Activated T-helper 1 cell treated with anti-CD3 and anti-CD28 coated beads, Interleukin-12 subunit alpha, Interleukin-12 subunit beta, Interleukin-2, Interleukin-4 antibody, amounts not matched to agents 30 ng/mL and 10 ng/mL and 1 ng/mL, durations not matched to agents 14 hours and 24 hours and 36 hours (primary cell): Measurements from ENCODE around the gene SDK2. TPM values are rescaled to one million over a fixed set of nuclear protein-coding genes. Genes with fewer than 3 reads are reported as not detected.
"Not testable (repeated sequence)": the region's sequence is repeated elsewhere in the genome, so short reads cannot be mapped to it uniquely, and the experiment has no call there.

Source experiments
- DNase-seq: peaks from one replicate; pipeline ENCODE4 v3.0.0; 2021; ENCODE audit warnings: low spot score
- H3K27ac Mint-ChIP-seq: one replicate; pipeline ENCODE4 v1.8.0; 2021; ENCODE audit warnings: mild to moderate bottlenecking, mixed read lengths
- H3K27me3 Mint-ChIP-seq: one replicate; pipeline ENCODE4 v1.8.0; 2022; ENCODE audit warnings: mild to moderate bottlenecking, moderate library complexity, mixed read lengths; ENCODE audit not compliant: insufficient read depth
- H3K36me3 Mint-ChIP-seq: one replicate; pipeline ENCODE4 v1.8.0; 2021; ENCODE audit warnings: low read depth, mixed read lengths
- H3K4me1 Mint-ChIP-seq: one replicate; pipeline ENCODE4 v1.8.0; 2021; ENCODE audit warnings: low read depth, mixed read lengths
- H3K4me3 Mint-ChIP-seq: one replicate; pipeline ENCODE4 v1.8.0; 2021; ENCODE audit warnings: mild to moderate bottlenecking, moderate library complexity, mixed read lengths
- H3K9me3 Mint-ChIP-seq: one replicate; pipeline ENCODE4 v1.8.0; 2021; ENCODE audit warnings: mixed read lengths
- intact Hi-C: fragments of 100-400 bp; cut with micrococcal nuclease; formaldehyde crosslinking; loops from one replicate; pipeline ENCODE4 v1.15.1; 2024
- total RNA-seq: library from RNA; stranded (reverse); gene quantifications from 2 replicates; pipeline ENCODE4 v1.2.3, GENCODE V29; 2022

Gene SDK2
- total RNA-seq, 1 donor from 2014 or later, result 0.44 TPM

GRCh38 chr17:73340093-73340596, 304.1 kb downstream of the SDK2 start:
- Mint-ChIP-seq H3K36me3 (no peaks in the 10 kb centered on the region), H3K27ac (no peak overlapping the region), H3K4me1 (no peaks in the 10 kb centered on the region), H3K27me3 (peaks cover 6% of the 10 kb centered on the region), H3K9me3 (no peaks in the 10 kb centered on the region), H3K4me3 (no peak overlapping the region)
- intact Hi-C loops, result no loop called here
- DNase-seq, result no peak

- DNase-seq, result no peak
- Mint-ChIP-seq H3K36me3 (no peaks in the 10 kb centered on the region), H3K4me1 (no peaks in the 10 kb centered on the region), H3K9me3 (no peaks in the 10 kb centered on the region), H3K27me3 (peaks cover 6% of the 10 kb centered on the region), H3K27ac (no peak overlapping the region), H3K4me3 (no peak overlapping the region)
- intact Hi-C loops, result no loop called here
Observed at GRCh38 chr17:73338566-73339197, 305.6 kb downstream of the SDK2 start.

- H3K9me3 Mint-ChIP-seq, result no peaks in the 10 kb centered on the region
- no peak overlapping the region for H3K27ac Mint-ChIP-seq
- no peaks in the 10 kb centered on the region for H3K36me3 Mint-ChIP-seq
- H3K4me3 Mint-ChIP-seq, result no peak overlapping the region
- no peaks in the 10 kb centered on the region for H3K4me1 Mint-ChIP-seq
- intact Hi-C loops, result no loop called here
- DNase-seq, result no peak
- H3K27me3 Mint-ChIP-seq, result peaks cover 6% of the 10 kb centered on the region
Observed at GRCh38 chr17:73338050-73338521, 306.2 kb downstream of the SDK2 start.

- Mint-ChIP-seq H3K27ac (no peak overlapping the region), H3K4me3 (no peak overlapping the region), H3K9me3 (no peaks in the 10 kb centered on the region), H3K27me3 (peaks cover 4% of the 10 kb centered on the region), H3K36me3 (no peaks in the 10 kb centered on the region), H3K4me1 (no peaks in the 10 kb centered on the region)
- intact Hi-C loops, result no loop called here
- no peak for DNase-seq
Observed at GRCh38 chr17:73337330-73337710, 306.9 kb downstream of the SDK2 start.

GRCh38 chr17:73336408-73337329, 307.6 kb downstream of the SDK2 start:
- Mint-ChIP-seq H3K36me3 (no peaks in the 10 kb centered on the region), H3K27ac (no peak overlapping the region), H3K4me3 (no peak overlapping the region), H3K4me1 (no peaks in the 10 kb centered on the region), H3K27me3 (peaks cover 4% of the 10 kb centered on the region), H3K9me3 (no peaks in the 10 kb centered on the region)
- intact Hi-C loops, result no loop called here
- DNase-seq, result no peak

- no peak for DNase-seq
- no peaks in the 10 kb centered on the region for H3K9me3 Mint-ChIP-seq
- peaks cover 4% of the 10 kb centered on the region for H3K27me3 Mint-ChIP-seq
- no peak overlapping the region for H3K4me3 Mint-ChIP-seq
- H3K36me3 Mint-ChIP-seq, result no peaks in the 10 kb centered on the region
- H3K27ac Mint-ChIP-seq, result no peak overlapping the region
- H3K4me1 Mint-ChIP-seq, result no peaks in the 10 kb centered on the region
- intact Hi-C loops, result no loop called here
Observed at GRCh38 chr17:73335591-73336407, 308.4 kb downstream of the SDK2 start.

GRCh38 chr17:73334771-73335513, 309.3 kb downstream of the SDK2 start:
- H3K36me3 Mint-ChIP-seq, result no peaks in the 10 kb centered on the region
- H3K27me3 Mint-ChIP-seq, result peaks cover 4% of the 10 kb centered on the region
- intact Hi-C loops, result no loop called here
- no peak overlapping the region for H3K27ac Mint-ChIP-seq
- no peak for DNase-seq
- no peak overlapping the region for H3K4me3 Mint-ChIP-seq
- H3K4me1 Mint-ChIP-seq, result no peaks in the 10 kb centered on the region
- no peaks in the 10 kb centered on the region for H3K9me3 Mint-ChIP-seq

GRCh38 chr17:73333445-73333844, 310.8 kb downstream of the SDK2 start:
- DNase-seq, H3K27ac Mint-ChIP-seq, H3K4me3 Mint-ChIP-seq, H3K27me3 Mint-ChIP-seq, intact Hi-C loops, H3K9me3 Mint-ChIP-seq, H3K36me3 Mint-ChIP-seq, H3K4me1 Mint-ChIP-seq: not testable (repeated sequence)

GRCh38 chr17:73331060-73331459, 313.2 kb downstream of the SDK2 start:
- H3K27ac Mint-ChIP-seq, result no peak overlapping the region
- H3K4me1 Mint-ChIP-seq, result no peaks in the 10 kb centered on the region
- intact Hi-C loops, result no loop called here
- DNase-seq, result no peak
- no peaks in the 10 kb centered on the region for H3K9me3 Mint-ChIP-seq
- no peak overlapping the region for H3K4me3 Mint-ChIP-seq
- no peaks in the 10 kb centered on the region for H3K27me3 Mint-ChIP-seq
- no peaks in the 10 kb centered on the region for H3K36me3 Mint-ChIP-seq

GRCh38 chr17:73327676-73328075, 316.6 kb downstream of the SDK2 start:
- Mint-ChIP-seq H3K27ac (no peak overlapping the region), H3K27me3 (no peaks in the 10 kb centered on the region), H3K4me3 (no peak overlapping the region), H3K4me1 (no peaks in the 10 kb centered on the region), H3K36me3 (no peaks in the 10 kb centered on the region), H3K9me3 (no peaks in the 10 kb centered on the region)
- DNase-seq, result no peak
- intact Hi-C loops, result no loop called here

GRCh38 chr17:73325527-73325842, 318.8 kb downstream of the SDK2 start:
- intact Hi-C loops, result no loop called here
- peaks cover 3% of the 10 kb centered on the region for H3K27me3 Mint-ChIP-seq
- DNase-seq, result no peak
- H3K9me3 Mint-ChIP-seq, result no peaks in the 10 kb centered on the region
- H3K4me3 Mint-ChIP-seq, result no peak overlapping the region
- H3K4me1 Mint-ChIP-seq, result no peaks in the 10 kb centered on the region
- no peak overlapping the region for H3K27ac Mint-ChIP-seq
- H3K36me3 Mint-ChIP-seq, result no peaks in the 10 kb centered on the region

GRCh38 chr17:73324711-73325526, 319.3 kb downstream of the SDK2 start:
- Mint-ChIP-seq H3K4me3 (no peak overlapping the region), H3K9me3 (no peaks in the 10 kb centered on the region), H3K4me1 (no peaks in the 10 kb centered on the region), H3K27me3 (peaks cover 3% of the 10 kb centered on the region), H3K36me3 (no peaks in the 10 kb centered on the region), H3K27ac (no peak overlapping the region)
- no peak for DNase-seq
- intact Hi-C loops, result no loop called here
